ENCODE measurements around the gene FAM184B.

GRCh38 chr4:17664755-17665154 is 116.7 kb downstream of the FAM184B start:
- TF ChIP-seq, protein P1, sequence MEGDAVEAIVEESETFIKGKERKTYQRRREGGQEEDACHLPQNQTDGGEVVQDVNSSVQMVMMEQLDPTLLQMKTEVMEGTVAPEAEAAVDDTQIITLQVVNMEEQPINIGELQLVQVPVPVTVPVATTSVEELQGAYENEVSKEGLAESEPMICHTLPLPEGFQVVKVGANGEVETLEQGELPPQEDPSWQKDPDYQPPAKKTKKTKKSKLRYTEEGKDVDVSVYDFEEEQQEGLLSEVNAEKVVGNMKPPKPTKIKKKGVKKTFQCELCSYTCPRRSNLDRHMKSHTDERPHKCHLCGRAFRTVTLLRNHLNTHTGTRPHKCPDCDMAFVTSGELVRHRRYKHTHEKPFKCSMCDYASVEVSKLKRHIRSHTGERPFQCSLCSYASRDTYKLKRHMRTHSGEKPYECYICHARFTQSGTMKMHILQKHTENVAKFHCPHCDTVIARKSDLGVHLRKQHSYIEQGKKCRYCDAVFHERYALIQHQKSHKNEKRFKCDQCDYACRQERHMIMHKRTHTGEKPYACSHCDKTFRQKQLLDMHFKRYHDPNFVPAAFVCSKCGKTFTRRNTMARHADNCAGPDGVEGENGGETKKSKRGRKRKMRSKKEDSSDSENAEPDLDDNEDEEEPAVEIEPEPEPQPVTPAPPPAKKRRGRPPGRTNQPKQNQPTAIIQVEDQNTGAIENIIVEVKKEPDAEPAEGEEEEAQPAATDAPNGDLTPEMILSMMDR (IDR thresholded peaks at IDR 0.05), result no peak
- no peak for TF ChIP-seq POLR2A (IDR thresholded peaks at IDR 0.05)
